T-helper 2 cell (primary cell): ENCODE data around the gene ZSWIM6.

Experiments
- DNase-seq, 5 experiments: peaks; one replicate each; pipeline versions ENCODE4 v3.0.0 to v3.0.0-alpha.2; 2012 to 2022

The ZSWIM6 gene

DNA sequence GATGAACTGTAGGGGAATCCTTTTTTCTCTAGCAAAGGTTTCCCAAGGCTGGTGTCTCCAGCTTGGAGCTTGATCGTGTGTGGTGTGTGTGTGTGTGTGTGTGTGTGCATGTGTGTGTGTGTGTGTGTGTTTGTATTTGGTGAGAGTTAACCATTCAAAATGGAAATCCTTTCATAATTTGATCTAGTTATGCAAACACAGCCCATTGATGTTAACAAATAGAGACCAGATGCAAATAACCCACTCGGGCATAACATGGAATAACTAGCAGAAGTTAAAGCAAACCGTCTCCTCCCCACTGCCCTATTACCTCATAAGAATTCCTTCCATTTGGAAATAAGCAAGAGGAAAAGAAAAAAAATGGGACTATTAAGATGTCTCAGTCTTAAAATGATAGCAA is 24.9 kb upstream of the ZSWIM6 start:
- peak in 1 of 5 experiments; percentile 35 for DNase-seq

DNA sequence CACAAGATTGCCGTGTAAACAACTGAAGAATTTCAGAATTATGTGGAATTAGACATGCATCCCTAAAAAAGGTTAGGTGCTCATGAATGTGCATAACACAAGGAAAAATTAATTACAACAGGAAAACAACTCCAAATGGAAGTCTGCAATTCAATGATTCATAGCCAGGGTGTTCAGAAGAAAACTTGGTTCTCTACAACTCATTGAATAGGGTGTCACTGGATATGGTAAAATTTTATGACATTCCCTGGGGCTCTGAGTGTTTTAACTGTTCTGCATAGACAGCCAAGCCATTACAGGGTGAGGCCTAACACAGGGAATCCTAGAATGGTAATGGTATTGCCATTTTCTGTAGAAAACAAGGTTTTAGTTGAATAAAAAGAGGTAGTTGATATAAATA is 24.4 kb upstream of the ZSWIM6 start:
- DNase-seq, result no peak

DNA sequence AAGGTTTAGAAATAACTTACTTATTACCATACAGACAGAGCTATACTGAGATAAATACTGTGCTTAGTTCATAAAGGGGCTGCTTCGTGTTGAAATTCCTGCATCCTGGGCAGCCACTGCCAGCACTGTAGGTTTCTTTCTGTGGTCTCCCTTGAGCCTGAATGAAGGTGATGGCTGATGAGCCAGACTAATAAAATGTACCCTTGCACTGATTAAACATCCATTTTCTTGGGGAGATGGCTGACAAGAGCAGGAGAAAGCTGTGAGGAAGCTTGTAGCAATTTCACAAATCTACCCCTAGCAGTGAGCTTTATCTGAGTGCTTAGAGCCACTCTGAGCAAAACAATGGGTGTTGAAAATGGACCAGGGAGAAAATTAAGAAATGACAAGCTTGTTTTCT is 23.3 kb upstream of the ZSWIM6 start:
- no peak for DNase-seq

DNA sequence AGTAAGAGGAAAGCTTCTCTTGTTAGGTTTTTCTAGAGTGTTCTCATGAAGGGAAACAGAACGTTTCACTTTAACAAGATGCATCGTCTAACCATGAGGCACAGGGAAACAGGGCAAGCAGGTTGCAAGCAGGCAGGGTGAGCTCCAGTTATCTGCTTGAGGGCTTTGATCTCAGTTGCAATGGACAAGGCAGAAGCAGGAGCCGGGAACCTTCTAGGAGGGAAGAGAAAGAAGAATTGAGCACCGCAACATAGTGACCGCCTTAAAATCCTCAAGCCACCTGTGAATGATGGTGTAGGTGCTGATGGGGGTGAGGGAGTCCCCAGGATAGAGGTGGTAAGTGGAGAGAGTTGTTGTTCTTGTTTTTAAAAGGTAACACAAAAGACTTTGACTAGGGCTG is 22.9 kb upstream of the ZSWIM6 start:
- DNase-seq, result no peak

DNA sequence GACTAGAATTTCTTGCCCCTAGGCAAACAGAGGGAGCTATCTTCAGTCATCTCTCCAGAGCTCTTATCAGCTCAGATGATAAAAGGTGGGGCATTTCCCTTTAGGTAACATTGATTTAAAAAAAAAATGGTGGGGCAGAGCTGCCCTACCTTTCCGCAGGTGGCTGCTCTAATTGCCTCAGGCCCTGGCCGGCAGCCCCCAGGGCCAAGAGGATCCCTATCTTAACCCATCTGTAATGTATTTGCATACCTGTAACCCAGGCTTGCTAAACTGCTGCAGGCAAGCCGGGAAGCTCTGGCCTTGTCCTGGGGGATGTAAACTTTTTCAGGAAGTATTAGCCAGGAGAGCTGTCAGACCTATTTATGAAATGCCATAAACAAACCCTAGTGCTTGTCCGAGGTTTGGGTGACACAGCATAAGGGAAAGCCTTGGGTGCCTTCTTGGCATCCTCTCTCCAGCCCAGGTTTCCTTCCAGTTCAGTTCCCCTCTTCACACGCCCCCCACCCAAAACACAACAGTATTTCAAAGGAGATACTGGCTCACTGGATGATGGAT is 20.9 kb upstream of the ZSWIM6 start:
- DNase-seq, result no peak

DNA sequence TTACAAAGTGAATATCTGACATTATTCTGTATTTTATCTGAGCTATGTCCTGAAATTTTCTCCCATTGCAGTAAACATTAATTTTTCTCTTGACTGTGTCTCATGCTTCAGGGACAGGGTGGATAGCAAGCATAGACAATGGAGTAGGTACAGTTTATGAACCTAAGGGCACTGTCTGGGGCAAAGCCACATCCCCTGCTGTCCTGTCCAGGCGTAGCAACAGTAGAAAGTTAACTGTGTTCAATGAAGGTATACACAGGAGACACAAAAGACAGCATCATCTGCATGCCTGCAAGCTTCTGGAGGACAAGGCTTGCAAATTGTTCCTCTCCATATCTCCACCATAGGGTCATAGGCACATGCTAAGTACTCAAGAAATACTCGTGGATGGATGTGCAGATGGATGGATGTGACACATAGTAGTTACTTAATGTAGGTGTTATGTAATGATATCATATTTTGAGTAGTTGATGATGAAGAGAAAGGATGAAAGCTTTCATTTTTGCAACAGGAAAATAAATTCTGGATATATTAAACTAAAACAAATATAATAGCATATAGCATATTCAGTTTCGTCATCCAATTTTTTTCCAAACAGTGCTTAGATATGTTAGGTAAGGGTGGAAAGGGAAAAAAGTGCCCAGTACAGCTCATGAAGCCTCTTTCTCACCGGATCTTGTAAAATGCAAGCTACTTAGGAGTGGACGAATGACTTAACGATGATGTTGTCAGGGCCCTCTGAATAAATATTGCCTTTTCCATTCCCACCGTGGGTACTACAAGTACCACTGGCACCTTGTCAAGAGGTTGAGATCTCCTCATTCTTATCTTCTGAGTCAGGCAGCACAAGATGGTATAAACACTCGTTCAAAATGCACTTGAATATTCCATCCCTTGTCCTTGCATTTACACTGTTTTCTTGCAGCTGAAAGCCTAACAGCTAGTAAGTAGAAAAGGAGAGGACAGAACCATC is 19.9 kb upstream of the ZSWIM6 start:
- DNase-seq, result no peak

DNA sequence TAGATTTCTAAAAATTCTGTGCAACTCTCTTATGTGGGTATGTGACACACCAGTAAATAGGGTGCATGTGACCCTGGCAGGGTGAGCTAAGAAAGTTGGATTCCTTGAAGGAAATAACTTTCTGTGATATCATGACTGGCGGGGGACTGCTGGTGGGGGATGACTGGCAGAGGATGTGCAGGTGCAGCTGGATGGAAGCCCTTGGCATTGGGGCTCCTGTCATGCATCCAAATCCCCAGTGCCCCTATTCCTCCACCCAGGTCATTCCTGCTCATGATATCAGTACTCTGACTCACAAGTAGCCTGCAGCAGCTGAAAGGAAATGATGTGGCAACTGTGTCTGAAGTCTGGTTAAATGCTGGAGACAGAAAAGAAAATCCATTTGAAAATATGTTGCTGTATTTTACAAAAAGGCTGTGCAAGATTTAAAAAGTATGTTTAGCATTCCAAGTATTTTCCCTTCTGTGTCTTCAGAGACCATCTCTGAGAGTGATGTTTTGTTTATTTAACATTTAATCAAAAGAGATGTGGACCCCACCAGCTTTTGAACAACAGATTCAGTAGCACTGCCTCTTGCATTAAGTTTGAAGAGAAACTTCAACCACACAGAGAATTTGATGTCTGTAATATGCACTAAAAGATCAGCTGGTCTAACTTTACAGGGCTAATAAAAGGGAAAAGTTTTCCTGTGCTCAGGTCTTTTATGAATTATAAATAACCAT is 17.9 kb upstream of the ZSWIM6 start:
- DNase-seq, result no peak

DNA sequence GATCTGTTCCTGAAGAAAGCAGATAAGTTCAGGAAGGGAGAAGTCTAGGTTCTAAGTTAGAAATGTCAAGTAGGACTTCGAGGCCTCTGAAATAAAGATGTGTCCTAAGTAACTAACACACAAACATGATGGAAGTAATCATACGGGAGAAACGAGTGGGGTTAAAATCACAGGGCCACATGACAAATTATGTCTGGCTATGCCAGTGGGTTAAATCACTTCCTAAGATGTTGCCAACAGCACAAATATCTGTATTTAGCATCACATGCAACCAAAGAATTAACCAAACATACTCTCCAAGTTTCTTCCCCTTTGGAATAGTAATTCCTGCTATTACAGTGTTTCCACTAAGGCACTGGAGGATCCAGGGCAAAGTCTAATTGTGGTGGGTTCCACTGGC is 13.7 kb upstream of the ZSWIM6 start:
- no peak for DNase-seq

DNA sequence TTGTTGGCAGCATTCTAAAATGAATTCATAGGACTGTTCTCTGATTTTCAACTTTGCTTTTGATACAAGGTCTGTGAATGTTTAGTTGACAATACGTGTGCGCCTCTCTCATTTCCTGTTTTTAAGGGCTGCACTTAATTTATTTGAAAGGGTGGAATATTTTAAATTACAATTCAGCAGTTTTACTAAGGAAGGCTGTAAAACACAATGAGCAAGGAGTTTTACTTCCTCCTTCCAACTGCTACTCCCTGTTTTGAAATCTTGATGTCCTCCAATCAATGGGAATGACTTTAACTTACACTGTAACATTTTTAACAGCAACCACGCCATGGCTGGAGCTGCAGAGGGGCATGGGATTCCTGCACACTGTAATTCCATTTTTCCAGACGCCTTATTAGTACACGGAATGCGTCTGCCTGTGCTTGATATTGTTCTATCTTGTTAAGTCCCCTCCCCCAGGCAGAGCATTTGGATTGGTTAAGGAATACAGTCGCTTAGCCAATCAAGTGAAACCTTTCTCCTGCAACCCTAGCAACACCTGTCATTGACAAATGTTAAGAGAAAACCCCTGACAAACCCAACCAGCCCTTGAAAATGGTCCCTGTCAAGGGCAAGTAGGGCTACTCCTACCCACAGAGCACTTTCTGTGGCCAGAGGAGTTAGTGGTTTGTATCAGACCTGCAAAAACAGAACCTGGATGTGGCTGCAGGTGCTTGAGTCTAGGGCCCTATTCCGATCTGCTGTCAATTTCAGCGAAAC is 12.5 kb upstream of the ZSWIM6 start:
- DNase-seq, result peak in 1 of 5 experiments; percentile 54

DNA sequence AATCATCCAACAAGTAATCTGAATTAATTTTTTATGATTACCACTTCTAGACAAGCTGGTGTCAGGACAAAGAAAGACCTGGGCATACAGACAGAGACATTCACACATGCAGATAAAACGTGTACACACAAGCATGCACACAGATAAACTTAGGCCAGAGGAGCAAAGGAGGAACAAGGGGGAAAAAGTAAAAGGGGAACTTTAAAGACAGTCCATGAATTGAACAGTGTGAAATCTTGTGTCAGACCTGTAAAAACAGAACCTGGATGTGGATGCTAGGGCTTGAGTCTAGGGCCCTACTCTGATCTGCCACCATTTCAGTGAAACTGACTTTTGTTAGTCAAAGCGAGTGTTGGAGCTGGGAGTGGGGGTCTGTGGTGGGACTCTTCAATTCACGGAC is 11.2 kb upstream of the ZSWIM6 start:
- DNase-seq, result no peak

DNA sequence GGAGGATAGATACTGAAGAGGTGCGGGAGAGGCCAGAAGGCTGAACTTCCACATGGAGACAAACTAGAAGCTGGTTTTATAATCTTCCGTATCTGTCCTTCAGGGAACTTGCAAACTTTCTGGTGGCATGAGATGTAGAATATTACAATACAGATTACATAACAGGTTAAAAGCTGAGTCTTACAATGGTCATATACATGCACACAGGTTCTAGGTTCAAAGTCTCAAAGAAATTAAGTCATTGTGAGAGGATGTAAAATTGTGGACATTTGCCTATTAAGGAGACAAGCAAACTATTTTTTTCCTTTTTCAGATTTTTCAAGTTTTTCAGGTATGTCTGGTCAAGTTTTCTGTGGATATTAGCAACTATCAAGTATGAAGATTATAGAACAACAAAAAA is 10.4 kb upstream of the ZSWIM6 start:
- no peak for DNase-seq

DNA sequence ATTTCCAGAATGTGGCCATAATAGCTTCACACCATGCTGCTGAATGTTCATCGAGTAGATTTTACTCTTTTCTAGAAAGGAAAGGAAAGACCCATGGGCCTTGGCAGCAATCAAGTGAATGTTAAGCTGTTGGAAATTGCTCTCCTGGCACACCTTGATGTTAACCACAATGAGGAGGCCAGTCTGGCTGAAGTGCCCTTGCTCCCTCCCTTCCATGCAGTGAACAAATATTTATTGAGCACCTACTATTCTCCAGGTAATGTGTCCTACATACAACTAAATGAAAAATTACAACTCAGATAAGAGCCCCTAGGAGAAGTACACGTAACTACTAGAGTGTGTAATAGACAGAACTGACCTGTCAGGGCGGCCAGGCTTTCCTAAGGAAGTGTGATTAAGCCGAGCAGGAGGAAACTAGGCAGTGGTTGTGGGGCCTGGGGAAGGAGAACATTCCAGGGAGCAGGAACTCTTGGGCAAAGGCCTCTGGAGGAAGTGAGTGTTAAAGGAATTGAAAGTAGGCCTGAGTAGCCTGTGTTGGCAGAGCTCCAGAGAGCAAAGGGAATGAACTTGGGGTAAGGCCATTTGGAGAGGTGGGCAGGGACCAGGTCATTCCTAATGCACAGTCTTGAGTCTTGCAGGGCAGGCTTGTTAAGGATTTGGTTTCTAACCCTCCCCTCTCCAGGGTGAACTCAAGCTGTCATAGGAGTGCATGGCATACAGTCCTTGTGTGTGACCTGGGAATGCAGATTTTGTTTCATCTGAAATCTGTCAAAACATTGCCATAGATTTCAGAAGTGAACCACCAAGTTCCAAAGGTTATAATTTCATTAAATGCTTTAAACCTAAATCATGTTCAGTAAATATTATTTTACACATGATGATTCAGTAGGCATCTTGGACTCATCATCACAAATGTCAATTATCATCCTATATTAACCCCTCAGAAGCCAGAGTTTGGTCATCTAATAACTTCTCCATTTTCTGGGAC is 9.0 kb upstream of the ZSWIM6 start:
- no peak for DNase-seq

DNA sequence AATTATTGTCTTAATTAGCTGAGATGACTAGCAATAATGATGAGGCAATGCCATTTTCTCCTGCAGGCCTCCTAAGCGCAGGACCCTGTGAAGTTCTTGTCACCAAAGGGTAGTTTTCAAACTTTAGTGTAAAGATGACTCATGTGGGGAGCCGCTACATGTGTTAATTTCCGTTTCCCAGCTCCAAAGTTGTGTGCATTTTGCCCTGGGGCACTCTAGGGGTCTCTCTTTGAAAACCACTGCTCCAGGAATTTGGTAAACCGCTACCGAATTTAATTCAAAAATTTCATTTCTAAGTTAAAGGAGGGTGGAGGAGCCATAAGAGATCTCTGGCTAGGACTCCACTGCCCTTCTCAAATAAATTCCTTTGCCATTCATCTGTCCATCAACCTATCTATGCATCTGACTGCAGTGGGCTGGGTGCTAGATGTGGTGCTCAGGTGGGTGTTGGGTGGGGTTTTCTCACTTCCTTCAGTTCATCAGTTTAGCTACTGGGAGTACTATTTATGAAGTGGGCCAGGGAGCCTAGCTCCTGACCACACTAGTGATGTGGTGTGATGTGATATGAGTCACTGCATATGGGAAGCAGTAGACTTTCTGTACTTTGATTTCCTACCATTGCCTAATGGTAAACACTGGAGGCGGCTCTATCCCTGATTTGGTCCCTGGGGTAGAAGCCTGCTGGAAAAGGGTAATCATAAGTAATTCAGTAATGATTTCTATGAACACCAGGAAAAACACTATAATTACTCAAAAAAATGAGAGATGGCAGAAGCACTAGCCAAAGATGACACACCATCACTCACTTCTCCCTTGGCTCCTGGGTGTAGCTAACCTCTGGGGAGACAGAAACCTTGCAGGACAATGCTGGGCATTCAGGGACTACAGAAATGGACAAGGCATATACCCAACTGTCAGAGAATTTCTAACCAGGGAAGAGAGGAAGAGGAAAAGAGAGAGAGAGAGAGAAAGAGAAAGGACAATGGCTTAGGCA is 4.0 kb upstream of the ZSWIM6 start:
- DNase-seq, result peak in 2 of 5 experiments; percentile 12 to 67

DNA sequence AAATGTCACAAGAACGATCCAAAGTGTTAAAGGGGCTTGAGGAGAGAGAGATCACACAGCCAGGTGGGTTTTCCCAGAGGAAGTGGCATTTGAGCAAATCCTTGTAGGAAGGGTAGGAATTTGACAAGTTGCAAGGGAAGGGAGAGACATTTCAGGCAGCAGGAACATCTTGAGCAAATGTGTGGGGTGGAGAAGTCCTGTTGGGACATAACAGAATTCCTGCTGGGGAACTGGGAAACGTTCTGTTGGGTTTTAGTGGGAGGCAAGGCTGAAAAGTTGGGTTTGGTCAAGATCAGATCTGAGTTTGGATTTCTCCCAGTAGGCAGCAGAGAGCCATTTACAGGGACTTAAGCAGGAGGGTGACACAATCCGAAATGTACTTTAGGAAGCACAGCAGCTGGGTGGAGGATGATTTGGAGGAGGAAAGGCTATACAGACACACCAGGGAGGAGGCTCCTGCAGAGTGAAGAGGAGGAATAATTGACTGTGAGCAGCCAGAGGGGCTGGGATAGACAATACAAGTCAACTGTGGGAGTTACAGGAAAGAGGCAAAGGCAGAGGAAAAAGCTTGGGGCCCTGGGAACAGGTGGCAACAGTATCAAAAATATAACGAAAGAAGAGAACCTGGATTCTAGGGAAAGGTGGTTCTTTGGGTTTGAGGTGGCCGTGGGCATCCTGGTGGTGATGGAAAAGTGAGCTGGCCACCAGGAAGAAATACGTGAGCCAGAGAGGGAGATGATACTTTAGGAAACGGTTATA is 3.1 kb upstream of the ZSWIM6 start:
- no peak for DNase-seq

DNA sequence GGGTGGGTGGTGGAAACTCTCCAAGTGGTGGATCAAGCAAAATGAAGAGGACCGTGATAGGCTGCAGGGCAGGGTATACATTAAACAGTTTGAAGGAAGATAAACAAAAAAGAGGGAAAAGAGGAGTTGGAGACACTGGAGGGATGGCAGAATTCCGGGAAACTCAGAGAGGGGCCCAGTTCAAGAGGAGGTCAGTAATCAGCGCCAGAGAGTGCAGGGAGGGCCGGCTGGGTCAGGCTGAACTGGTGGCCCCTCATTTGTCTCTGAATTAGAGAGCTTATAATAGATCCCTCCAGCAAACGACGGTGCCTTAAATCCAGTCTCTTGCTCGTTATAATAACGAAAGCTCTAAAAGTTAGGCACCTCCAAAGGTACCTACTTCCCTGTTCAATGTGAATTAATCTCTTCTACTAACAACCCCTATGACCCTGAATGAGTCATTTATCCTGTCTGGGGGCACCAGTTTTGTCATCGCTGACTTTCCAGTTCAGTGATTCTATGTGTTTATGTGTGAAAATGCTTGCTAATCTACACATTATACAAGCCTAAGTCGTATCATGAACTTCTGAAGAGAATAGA is 2.4 kb upstream of the ZSWIM6 start:
- DNase-seq, result peak in 1 of 5 experiments; percentile 35

DNA sequence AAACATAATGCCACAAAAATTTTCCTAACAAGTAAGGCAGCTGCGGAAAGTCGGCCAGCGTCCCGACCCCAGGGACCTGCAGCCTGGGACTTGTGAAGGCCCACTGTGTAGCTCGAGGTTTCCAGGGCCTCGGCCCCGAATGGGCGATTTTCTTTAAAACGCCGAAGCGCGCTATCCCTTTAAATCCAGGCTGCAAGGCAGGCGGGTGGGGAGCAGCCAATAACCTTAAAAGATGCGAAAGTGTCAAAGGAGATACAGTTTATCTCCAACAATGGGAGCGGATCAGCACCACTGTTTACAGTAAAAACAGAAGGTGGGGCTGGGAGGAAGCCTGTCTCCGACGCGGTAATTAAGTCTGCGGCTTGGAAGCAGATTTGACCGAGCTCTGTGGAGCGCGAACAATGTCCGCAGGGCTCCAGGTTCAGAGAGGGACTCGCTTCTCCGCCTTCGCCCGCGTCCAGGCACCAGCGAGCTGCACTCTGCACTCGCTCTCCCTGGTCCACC is 1.7 kb upstream of the ZSWIM6 start:
- peak in 2 of 5 experiments; percentile 42 to 45 for DNase-seq

DNA sequence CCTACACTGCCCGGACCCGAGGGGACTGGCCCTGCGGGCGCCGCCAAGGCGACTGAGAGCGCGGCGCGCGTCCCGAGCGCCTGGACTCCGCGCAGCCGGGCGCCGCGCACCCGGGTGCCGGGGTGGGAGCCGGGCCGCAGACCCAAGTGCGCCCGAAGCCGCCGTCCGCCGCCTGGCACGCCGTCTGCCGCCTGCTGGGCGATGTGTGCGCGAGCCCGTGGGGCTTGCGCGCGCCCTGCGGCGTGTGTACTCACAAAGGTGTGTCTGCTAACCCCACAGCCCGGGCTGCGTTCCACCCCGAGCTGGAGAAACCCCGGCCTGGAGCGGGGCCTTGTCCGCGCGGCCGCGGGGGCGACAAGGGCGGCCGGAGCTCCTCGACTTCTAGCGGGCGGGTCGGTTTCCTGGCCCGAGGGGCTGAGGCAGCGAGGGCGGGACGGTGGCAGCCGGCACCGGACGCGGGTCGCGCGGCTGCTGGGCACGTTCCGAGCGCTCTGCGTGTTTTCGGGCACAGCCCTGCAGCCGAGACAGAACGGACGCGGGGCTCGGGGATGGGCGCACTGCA is 1.1 kb upstream of the ZSWIM6 start:
- DNase-seq, result peak; percentile 47 to 90 (median 69)

DNA sequence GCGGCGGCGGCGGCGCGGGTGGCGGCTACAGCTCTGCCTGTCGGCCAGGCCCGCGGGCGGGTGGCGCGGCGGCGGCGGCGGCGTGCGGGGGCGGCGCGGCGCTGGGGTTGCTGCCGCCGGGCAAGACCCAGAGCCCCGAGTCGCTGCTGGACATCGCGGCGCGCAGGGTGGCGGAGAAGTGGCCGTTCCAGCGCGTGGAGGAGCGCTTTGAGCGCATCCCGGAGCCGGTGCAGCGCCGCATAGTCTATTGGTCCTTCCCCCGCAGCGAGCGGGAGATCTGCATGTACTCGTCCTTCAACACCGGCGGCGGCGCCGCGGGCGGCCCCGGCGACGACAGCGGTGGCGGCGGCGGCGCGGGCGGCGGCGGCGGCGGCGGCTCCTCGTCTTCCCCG is 296 bp downstream of the ZSWIM6 start:
- peak in 4 of 5 experiments; percentile 10 to 60 (median 32) for DNase-seq
